Erythroblast (primary cell): ENCODE results near the gene GOSR2.

Source experiments
- DNase-seq, 2 experiments: peaks; one replicate each; lab custom pipeline; 2025; lab: John Stamatoyannopoulos, UW
- GATA1 ChIP-seq: IDR thresholded peaks from 2 replicates; pipeline ENCODE4 v1.6.1; 2011; ENCODE audit warnings: low read depth, mild to moderate bottlenecking, control low read depth, low read length, moderate library complexity
- POLR2A ChIP-seq: IDR thresholded peaks from 2 replicates; pipeline ENCODE4 v1.6.1; 2011; ENCODE audit warnings: mild to moderate bottlenecking, low read length

Gene GOSR2

GRCh38 chr17:46885415-46886309 is 37.3 kb upstream of the GOSR2 start:
- no peak for TF ChIP-seq POLR2A
- TF ChIP-seq GATA1 = no peak
- DNase-seq = no peak

GRCh38 chr17:46886310-46886663 is 36.7 kb upstream of the GOSR2 start:
- no peak for DNase-seq
- TF ChIP-seq GATA1 (no peak), POLR2A (no peak)

DNA sequence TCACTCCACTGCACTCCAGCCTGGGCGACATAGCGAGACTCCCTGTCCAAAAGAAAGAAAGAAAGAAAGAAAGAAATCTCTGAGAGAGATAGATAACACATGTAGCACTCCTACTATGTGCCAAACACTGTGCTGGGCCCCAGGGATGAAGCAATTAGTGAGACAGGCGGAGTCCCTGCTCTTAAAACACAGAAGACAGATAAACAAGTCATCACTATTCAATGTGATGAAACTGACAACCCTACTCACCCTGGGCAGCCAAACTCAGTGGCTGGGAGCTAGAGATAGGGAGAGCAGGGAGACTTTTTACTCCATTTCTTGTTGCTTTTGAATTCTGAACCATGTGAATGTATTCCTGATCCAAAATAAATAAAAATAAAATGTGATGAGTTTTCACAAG is 35.2 kb upstream of the GOSR2 start:
- peak; percentile 81 to 84 for DNase-seq
- TF ChIP-seq GATA1 (no peak), POLR2A (no peak)

- DNase-seq = no peak
- TF ChIP-seq GATA1 = no peak
- TF ChIP-seq POLR2A = no peak
Measured at GRCh38 chr17:46888727-46889126, 34.2 kb upstream of the GOSR2 start.

DNA sequence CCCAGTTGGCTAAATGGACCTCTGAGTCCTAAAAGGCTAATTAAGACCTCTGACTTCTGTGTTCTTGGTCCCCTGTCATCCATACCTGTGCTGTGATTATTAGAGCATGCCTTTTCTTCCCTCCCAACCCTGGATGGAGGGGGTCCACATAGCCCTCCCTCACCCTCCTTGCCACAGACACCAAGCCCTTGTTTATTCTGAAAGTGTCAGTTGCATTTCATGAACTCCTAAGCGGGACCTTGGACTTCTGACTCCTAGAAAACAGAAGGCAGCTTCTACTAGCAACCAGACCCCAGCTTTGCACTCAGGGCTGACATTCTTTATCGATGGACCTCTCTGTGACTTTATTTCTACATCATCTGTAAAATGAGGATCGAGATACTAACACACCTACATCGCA is 33.4 kb upstream of the GOSR2 start:
- no peak for TF ChIP-seq GATA1
- TF ChIP-seq POLR2A = no peak
- no peak for DNase-seq

- DNase-seq = no peak
- TF ChIP-seq GATA1 (no peak), POLR2A (no peak)
Measured at GRCh38 chr17:46889992-46890564, 32.9 kb upstream of the GOSR2 start.

GRCh38 chr17:46890638-46891037 is 32.3 kb upstream of the GOSR2 start:
- DNase-seq = no peak
- TF ChIP-seq GATA1 = no peak

GRCh38 chr17:46892192-46892703 is 30.7 kb upstream of the GOSR2 start:
- TF ChIP-seq GATA1 (no peak), POLR2A (no peak)
- DNase-seq = no peak

DNA sequence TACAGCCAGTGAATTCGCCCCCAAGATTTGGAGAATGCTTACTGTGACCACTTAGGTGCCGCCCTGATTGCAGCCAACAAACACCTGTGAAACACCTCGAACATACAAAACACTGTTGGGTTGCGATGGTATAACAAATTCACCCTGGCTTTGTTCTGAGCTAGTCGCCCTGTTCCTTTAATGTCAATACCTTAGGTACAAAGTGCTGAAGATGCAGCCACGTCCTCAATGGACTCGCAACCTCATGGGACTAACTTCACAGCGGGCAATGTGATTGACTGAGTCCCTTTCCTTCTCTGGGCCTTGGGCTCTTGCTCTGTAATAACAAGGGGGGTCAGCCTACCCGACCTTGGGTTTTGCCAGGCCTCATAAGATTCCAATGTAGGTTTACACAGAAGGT is 28.9 kb upstream of the GOSR2 start:
- DNase-seq = no peak
- TF ChIP-seq POLR2A = no peak
- TF ChIP-seq GATA1 = no peak

DNA sequence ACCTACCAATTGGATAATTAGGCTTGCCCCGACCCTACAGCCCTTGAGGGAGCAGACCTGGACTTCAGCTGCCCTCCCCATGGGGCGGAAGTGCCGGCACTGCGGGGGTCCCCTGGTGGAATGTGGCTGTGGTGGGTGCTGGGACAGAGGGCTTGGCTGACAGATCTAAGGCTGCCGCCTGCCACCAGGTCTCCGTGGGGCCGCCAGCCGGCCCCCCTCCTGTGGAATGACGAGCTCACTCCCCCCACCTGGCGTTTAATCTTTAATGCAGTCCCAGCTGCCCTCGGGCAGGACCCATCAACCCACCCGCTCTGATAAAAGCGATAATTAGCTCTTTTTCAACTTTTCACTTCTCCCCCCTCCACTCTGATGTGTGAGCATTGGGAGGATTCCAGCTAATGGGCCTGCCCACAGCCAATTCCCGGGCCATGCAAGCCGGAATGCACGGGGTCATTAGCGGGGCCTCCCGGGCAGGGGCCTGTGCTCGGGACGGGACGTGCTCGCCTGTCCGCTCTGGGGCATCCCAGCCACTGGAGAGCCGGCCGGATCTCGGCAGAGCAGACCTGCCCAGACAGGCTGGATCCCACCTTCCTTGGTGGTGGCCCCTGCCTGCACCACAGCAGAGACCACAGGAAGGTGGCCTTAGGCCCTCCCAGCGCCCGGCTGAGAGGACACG is 28.3 kb upstream of the GOSR2 start:
- DNase-seq = no peak
- TF ChIP-seq POLR2A = no peak
- no peak for TF ChIP-seq GATA1

DNA sequence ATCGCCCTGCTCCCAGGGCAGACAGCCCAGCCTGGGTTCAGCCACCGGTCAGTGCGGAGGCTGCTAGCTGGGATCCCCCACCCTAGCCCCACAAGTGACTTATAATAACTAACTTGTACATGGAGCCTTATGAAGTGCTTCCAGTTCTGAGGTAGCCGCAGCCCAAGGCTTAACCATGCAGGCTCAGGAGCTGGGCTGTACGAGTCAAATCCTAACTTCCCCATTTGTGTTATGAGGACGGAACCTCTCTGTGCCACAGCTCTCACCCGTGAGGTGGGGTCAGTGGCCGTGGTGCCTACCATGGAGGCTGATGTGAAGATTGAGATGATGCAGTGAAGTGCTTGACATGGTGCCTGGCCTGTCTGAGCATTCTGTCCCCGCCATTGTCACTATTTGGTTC is 27.8 kb upstream of the GOSR2 start:
- no peak for TF ChIP-seq POLR2A
- TF ChIP-seq GATA1 = no peak
- no peak for DNase-seq

DNA sequence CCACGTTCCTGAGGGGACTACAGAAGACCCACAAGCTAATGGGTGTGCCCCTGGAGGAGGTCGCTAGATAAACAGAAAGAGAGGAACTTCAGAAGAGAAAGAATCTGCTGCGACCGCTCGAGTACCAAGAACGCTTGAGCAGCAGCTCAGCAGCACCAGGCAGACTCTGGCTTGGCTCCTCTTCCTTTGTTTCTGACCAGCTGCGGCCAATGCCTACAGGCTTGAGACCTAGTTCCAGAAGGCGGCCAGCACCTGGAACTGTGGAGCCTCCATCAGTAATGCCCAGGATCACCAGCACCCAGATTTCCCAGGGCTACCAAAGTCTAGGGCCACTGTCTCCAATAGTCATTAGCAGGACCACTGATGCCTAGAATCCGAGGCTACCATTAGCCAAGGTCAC is 26.0 kb upstream of the GOSR2 start:
- no peak for TF ChIP-seq GATA1
- no peak for TF ChIP-seq POLR2A
- no peak for DNase-seq

DNA sequence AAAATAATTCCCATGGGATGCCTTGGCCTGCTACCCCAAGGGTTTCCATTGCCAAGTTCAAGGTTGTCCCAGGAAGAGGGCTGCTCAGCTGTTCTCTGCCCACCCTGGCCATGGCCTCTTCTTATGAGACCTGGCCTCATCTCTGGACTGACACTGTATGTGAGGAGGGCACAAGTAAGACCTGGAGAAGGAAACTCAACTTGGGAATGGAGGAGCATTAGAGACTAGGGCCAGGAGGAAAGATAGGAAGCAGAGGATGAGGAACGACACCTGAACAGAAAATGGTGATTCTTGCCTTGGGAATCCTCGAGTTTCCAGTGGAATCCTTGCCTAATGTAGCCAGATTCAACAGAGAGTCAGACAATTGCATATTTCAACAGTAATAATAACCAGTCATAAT is 24.6 kb upstream of the GOSR2 start:
- TF ChIP-seq GATA1 (no peak), POLR2A (no peak)
- DNase-seq = no peak

GRCh38 chr17:46898860-46899259 is 24.1 kb upstream of the GOSR2 start:
- no peak for DNase-seq
- no peak for TF ChIP-seq GATA1
- TF ChIP-seq POLR2A = no peak
